Activated gamma-delta T cell treated with anti-CD3 and anti-CD28 coated beads, Interleukin-2, amount 50 U/mL, for 16 hours (primary cell): ENCODE results near the gene FAT1.

Experiments used
- DNase-seq: peaks from one replicate; pipeline ENCODE4 v3.0.0-alpha.2; 2020; ENCODE audit warnings: low read depth

The FAT1 gene

DNA sequence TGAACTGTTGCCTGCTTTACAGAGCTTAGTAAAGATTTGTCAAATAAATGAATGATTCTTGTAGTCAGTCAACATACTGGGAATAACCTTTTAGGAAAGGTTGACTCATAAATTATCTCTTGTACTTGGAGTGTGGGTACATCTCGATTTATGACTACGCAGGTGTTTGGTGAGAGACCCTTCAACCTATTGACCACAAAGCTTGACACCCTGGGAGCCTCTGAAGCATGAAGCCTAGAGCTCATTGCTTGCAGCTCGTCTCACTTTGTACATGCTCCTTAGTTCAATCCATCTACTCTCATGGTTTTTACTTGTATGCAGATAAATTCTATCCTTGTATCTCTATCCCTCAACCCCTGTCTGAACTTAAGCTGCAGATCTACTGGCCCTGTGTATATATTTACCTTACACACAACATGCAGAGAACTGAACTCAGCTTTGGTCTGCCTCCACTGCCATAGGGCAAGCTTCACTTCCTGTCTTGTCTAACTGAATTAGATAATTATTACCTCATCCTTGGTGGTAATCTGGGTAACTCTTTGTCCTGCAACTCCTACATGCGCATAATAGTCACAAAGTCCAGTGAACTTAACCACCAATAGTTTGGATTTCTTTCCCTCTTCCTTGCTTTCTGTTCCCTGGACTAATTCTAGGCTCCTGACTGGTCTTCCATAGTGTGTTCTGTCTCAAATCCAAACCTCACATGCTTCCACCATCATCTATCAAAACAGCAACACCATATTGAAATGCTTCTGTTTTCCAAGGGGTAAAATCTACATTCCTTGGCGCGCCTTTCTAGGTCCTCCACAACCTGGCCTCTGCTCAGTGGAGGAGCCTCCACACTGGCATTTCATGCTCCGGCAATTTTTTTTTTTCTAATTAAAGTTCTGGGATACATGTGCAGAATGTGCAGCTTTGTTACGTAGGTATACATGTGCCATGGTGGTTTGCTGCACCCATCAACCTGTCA, 32.2 kb upstream of the FAT1 start:
- DNase-seq = no peak

DNA sequence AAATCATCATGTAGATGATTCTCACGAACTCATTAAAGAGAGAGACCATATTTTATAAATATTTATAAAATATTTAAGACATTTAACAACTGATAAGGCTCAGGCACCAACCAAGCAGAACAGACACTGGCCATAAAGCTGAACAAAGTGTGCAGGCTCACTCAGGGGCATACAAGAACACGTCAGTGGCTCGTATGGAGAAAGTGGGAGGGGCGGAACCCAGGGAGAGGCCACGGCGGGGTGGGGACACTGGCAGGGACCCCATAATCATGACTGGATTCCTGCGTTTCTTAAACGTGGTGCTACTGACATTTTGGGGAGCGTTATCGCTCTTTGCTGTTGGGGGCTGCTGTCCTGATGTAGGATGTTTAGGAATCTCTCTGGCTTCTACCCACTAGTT, 31.3 kb upstream of the FAT1 start:
- no peak for DNase-seq

DNA sequence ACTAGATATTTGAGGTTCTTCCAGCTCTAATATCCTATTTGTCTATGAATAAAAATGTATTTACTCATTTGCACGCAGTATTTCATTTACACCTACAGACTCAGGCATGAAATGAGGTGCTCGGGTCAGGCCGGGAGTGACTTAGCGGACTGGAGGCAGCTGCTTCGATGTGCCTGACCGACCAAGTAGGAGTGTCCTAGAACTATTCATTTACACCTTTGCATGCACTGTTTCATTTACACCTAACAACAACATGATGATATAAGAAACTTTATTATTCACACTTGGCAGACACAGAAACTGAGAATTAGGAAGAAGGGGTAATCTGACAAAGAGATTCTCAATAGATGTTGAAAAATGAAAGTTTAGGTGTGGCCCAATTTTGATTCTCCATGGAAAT, 28.7 kb upstream of the FAT1 start:
- no peak for DNase-seq

- no peak for DNase-seq
Observed at GRCh38 chr4:186749611-186750281, 26.1 kb upstream of the FAT1 start.

GRCh38 chr4:186746581-186746980, 22.9 kb upstream of the FAT1 start:
- no peak for DNase-seq

GRCh38 chr4:186743261-186743660, 19.6 kb upstream of the FAT1 start:
- DNase-seq = no peak

- DNase-seq = no peak
Observed at GRCh38 chr4:186740822-186741221, 17.2 kb upstream of the FAT1 start.

DNA sequence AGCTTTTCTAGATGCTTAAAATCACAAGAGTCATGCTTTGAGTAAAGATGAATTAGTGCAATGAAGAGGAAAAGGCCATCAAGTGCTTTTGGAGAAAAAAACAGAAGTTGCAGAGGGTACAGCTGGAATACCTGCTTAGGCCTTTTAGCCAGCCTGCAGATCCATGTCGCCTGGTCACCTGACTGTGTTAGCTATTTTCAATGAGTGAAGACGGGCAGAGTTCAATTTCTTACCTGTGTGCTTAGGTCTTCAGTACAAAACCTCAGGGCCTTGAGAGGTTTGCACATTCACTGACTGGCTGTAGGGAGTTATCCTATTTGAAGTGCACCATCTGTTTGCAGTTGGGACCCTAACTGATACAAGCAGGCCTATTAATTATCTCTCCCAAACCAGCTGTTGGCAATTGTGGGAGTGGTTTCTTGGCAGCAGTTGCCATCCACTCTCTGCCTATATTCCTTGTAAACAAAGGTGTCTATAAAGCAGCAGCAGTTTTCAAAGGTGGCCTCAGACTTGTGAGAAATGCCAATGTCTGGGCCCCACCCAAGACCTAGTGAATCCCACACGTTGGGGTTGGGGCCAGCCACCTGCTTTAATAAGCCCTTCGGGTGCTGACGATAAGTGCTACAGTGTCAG, 16.3 kb upstream of the FAT1 start:
- no peak for DNase-seq

- no peak for DNase-seq
Observed at GRCh38 chr4:186739317-186739716, 15.7 kb upstream of the FAT1 start.

- DNase-seq = no peak
Observed at GRCh38 chr4:186738421-186738820, 14.8 kb upstream of the FAT1 start.

DNA sequence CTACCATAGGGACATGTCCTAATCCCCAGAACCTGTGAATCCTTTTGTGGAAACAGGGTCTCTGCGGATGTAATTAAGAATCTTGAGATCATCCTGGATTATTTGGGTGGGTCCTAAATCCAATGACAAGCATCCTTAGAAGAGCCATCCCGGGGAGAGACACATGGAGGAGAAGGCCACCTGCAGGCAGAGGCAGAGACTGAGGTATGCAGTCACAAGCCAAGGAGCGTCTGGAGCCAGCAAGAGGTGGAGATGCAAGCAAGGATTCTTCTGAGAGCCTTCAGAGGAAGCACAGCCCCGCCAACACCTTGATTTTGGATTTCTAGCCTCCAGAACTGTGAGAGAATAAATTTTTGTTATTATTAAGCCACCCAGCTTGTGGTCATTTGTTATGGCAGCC, 13.8 kb upstream of the FAT1 start:
- no peak for DNase-seq

- DNase-seq = no peak
Observed at GRCh38 chr4:186736466-186736865, 12.8 kb upstream of the FAT1 start.

DNA sequence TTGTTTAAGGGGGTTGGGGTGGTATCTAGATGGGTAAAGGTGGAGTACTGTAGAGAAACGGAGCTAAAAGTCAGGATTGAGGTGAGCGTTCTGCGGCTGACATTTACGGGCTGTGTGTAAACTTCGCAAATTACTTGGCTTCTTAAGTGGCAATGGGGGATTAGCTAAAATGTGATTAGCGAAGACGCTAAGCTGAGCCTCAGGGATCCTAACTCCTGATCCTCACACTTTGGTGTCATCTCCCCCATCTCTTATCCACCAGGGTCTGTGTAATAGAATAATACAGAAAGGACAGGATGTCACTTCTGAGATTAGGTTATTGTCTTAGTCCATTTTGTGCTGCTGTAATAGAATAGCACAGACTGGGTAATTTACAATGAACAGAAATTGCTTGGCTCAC, 10.6 kb upstream of the FAT1 start:
- no peak for DNase-seq

DNA sequence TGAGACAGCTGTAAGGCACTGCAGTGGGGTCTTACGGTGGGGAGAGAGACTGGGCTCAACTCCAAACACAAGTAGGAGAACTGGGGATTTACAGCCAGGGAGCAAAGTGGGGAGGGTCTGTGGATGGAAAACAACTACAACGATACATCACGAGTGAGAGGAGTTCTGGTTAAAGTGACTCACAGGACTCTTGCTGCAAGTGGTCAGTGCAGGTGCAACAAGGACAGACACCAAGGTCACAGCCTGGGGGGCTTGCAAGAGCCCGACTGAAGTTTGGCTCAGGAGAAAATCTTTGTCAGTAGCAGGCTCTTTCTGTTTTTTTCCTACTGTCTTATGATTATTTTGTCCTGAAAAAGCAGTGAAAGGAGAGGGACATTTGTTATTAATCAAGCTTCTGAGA, 10.1 kb upstream of the FAT1 start:
- no peak for DNase-seq

DNA sequence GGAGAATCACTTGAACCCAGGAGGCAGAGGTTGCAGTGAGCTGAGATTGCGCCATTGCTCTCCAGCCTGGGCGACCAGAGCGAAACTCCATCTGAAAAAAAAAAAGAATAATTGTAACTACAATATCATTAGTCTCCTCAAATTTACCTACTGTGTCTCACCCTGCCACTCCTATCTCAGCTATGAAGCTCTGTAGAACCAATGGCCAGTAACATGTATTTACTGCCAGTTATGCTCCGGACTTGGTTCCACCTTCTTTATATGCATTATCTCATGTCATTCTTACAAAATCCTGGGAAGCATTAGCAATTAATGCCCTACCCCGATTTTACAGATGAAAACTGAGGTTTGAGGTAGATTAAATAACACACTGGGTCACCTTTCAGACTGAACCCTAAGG, 7.0 kb upstream of the FAT1 start:
- no peak for DNase-seq

DNA sequence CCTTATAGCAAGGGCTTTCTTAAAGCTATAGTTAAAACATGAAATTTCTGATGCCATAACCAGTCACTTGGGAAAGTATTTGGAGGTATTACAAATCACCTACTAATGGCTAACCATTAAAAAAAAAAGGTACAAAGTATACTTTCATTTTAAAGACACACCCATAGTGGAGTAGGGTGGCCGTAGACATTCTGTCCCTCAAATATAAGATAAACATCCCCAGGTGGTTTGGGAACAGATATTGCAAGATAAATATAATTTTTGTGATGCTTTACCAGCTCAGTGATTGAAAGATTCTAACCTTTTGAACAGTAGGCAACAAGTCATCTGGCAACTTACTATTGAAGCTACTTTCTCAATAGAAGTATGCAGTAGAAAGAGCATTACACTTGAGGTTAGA, 6.2 kb upstream of the FAT1 start:
- DNase-seq = no peak

DNA sequence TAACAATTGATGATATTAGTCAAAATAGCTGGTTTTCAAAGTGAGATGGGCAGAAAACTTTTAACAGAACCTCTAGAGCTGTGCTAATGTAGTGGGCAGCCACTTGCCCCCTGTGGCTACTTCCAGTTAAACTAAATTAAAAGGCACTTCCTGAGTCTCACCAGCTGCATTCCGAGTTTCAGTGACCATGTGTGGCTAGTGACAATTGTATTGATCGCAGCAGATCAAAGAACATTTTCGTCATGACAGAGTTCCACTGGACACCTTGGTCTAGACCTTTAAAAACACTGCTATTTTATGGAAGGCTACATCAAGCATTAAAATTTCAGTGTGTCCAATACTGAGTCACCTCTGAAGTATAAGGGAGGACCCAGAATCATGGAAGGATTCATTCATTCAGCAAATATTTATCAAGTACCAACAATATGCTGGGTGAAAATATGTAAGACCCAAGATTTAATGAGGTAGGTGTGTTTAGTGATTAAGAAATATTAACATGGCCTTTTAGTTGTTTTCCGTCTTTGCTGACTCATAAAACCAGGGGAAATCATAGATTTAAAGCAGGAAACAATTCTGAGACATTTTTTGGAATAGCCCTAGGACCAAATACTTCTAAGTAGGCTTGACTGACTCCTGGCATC, 5.1 kb upstream of the FAT1 start:
- DNase-seq = no peak

DNA sequence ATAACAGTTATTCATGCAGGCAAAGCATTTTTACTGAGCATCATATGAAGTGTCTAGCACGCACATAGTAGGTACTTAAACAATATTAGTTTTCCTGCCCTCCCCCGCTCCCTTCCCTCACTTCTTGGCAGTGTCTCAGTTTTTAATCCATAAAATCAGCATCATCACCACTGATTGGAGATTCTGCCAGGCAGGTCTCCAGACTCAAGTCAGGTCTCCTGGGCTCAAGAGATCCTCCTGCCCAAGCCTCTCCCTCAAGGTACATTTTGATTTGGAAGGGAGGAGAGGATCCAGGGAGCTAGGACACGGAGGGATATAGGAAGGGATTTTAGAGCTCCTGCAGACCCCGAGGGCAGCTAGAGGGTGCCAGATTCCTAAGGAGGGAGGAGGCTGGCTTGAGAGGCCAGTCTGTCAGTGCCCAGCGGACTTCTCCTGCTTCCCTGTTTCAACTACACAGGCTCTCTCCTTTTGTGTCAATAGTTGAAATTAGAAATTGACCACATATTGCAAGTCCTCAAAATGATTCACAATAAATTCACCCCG, 4.4 kb upstream of the FAT1 start:
- DNase-seq = no peak

GRCh38 chr4:186727169-186727976, 3.7 kb upstream of the FAT1 start:
- DNase-seq = no peak

- DNase-seq = no peak
Observed at GRCh38 chr4:186726426-186727168, 2.9 kb upstream of the FAT1 start.
